SJCRH30 (cell line): ENCODE data around the gene ANAPC16. TPM values are rescaled to one million over a fixed set of nuclear protein-coding genes. Genes with fewer than 3 reads are reported as not detected.
"Not testable (repeated sequence)": the region's sequence is repeated elsewhere in the genome, so short reads cannot be mapped to it uniquely, and the experiment has no call there.

Experiments used
- DNase-seq, 2 experiments: peaks; one replicate each; pipeline ENCODE4 v3.0.0-alpha.2; 2015 to 2020
- H3K27ac ChIP-seq: fragments of 250-450 bp; sonication (Bioruptor Pico); 2 replicates; pipeline ENCODE4 v1.5.1; 2020; ENCODE audit warnings: mild to moderate bottlenecking, moderate library complexity
- H3K27me3 ChIP-seq: fragments of 250-450 bp; sonication (Bioruptor Pico); 2 replicates; pipeline ENCODE4 v1.5.1; 2020; ENCODE audit warnings: mild to moderate bottlenecking, moderate library complexity
- H3K36me3 ChIP-seq: fragments of 250-450 bp; sonication (Bioruptor Pico); 2 replicates; pipeline ENCODE4 v1.5.1; 2020; ENCODE audit warnings: mild to moderate bottlenecking, moderate library complexity
- H3K4me1 ChIP-seq: fragments of 250-450 bp; sonication (Bioruptor Pico); 2 replicates; pipeline ENCODE4 v1.5.1; 2020; ENCODE audit warnings: mild to moderate bottlenecking, moderate library complexity
- H3K4me3 ChIP-seq: fragments of 250-450 bp; sonication (Bioruptor Pico); 2 replicates; pipeline ENCODE4 v1.5.1; 2020; ENCODE audit warnings: mild to moderate bottlenecking, moderate library complexity
- H3K9me3 ChIP-seq: fragments of 250-450 bp; sonication (Bioruptor Pico); replicated peaks from 2 replicates; pipeline ENCODE4 v1.5.1; 2020; ENCODE audit warnings: mild to moderate bottlenecking, moderate library complexity
- total RNA-seq: library from RNA; depleted of rRNA; stranded (reverse); fragments of >200 nt; shearing (Covaris generic); gene quantifications from 2 replicates; pipeline ENCODE4 v1.2.3, GENCODE V29; 2014

Gene ANAPC16
- total RNA-seq, 1 experiment from 2014 or later, result 71.9 TPM

GRCh38 chr10:72273410-72274212, 57.8 kb downstream of the ANAPC16 start, which contains the start of gene DDIT4:
DDIT4 (plus strand) TSS chr10:72273924; CDS start chr10:72274217, 293 bp downstream.
- peak; percentile 99 for DNase-seq
- H3K36me3 ChIP-seq, result peaks cover 5% of the 10 kb centered on the region; the same call in 1 of the 2 replicates
- H3K4me3 ChIP-seq, result peak within 1 kb of the TSS; percentile 78
- no peaks in the 10 kb centered on the region for H3K27me3 ChIP-seq
- peaks cover 20% of the 10 kb centered on the region for H3K4me1 ChIP-seq
- peak within 1 kb of the TSS; percentile 78 for H3K27ac ChIP-seq
- no peaks in the 10 kb centered on the region for H3K9me3 ChIP-seq

- Histone ChIP-seq H3K4me1 (peaks cover 20% of the 10 kb centered on the region), H3K4me3 (peak overlapping the region; percentile 78), H3K27me3 (no peaks in the 10 kb centered on the region), H3K36me3 (peaks cover 5% of the 10 kb centered on the region; the same call in 1 of the 2 replicates), H3K27ac (peak overlapping the region; percentile 78), H3K9me3 (no peaks in the 10 kb centered on the region)
- DNase-seq, result peak in 1 of 2 experiments; percentile 35
These were observed 58.5 kb downstream of the ANAPC16 start for GRCh38 chr10:72274213-72274729.

- peak overlapping the region; percentile 78 for H3K4me3 ChIP-seq
- H3K9me3 ChIP-seq, result no peaks in the 10 kb centered on the region
- H3K27me3 ChIP-seq, result no peaks in the 10 kb centered on the region
- H3K27ac ChIP-seq, result peak overlapping the region; percentile 78
- H3K4me1 ChIP-seq, result peaks cover 20% of the 10 kb centered on the region
- peak; percentile 72 to 74 for DNase-seq
- H3K36me3 ChIP-seq, result peaks cover 5% of the 10 kb centered on the region; the same call in 1 of the 2 replicates
These were observed 59.0 kb downstream of the ANAPC16 start for GRCh38 chr10:72274730-72275350.

- peak overlapping the region; percentile 78 for H3K4me3 ChIP-seq
- DNase-seq, result peak; percentile 75
These were observed 59.7 kb downstream of the ANAPC16 start for GRCh38 chr10:72275351-72276012.

GRCh38 chr10:72276013-72276387, 60.2 kb downstream of the ANAPC16 start:
- Histone ChIP-seq H3K4me1 (peaks cover 20% of the 10 kb centered on the region), H3K36me3 (peaks cover 5% of the 10 kb centered on the region; the same call in 1 of the 2 replicates), H3K27me3 (no peaks in the 10 kb centered on the region), H3K4me3 (peak overlapping the region; percentile 78), H3K9me3 (no peaks in the 10 kb centered on the region), H3K27ac (no peak overlapping the region; the same call in 1 of the 2 replicates)
- no peak for DNase-seq

More at GRCh38 chr10:72275351-72276012, 59.7 kb downstream of the ANAPC16 start:
- H3K27ac ChIP-seq, result peak overlapping the region; percentile 78
- H3K36me3 ChIP-seq, result peaks cover 5% of the 10 kb centered on the region; the same call in 1 of the 2 replicates
- no peaks in the 10 kb centered on the region for H3K27me3 ChIP-seq
- peaks cover 20% of the 10 kb centered on the region for H3K4me1 ChIP-seq
- H3K9me3 ChIP-seq, result no peaks in the 10 kb centered on the region

- Histone ChIP-seq H3K4me1 (peaks cover 20% of the 10 kb centered on the region), H3K27ac (no peak overlapping the region), H3K27me3 (no peaks in the 10 kb centered on the region), H3K9me3 (no peaks in the 10 kb centered on the region), H3K4me3 (no peak overlapping the region), H3K36me3 (peaks cover 5% of the 10 kb centered on the region; the same call in 1 of the 2 replicates)
- DNase-seq, result peak in 1 of 2 experiments; percentile 61
These were observed 60.9 kb downstream of the ANAPC16 start for GRCh38 chr10:72276421-72277339.

GRCh38 chr10:72277340-72277995, 61.7 kb downstream of the ANAPC16 start:
- H3K4me1 ChIP-seq, result peaks cover 16% of the 10 kb centered on the region
- DNase-seq, result no peak
- H3K4me3 ChIP-seq, result no peak overlapping the region
- H3K36me3 ChIP-seq, result peaks cover 5% of the 10 kb centered on the region; the same call in 1 of the 2 replicates
- no peak overlapping the region for H3K27ac ChIP-seq
- no peaks in the 10 kb centered on the region for H3K9me3 ChIP-seq
- no peaks in the 10 kb centered on the region for H3K27me3 ChIP-seq

- DNase-seq, result peak in 1 of 2 experiments; percentile 42
- no peaks in the 10 kb centered on the region for H3K9me3 ChIP-seq
- H3K4me3 ChIP-seq, result no peak overlapping the region
- H3K27me3 ChIP-seq, result no peaks in the 10 kb centered on the region
- H3K4me1 ChIP-seq, result peaks cover 16% of the 10 kb centered on the region
- H3K36me3 ChIP-seq, result peaks cover 5% of the 10 kb centered on the region; the same call in 1 of the 2 replicates
- no peak overlapping the region for H3K27ac ChIP-seq
These were observed 62.3 kb downstream of the ANAPC16 start for GRCh38 chr10:72277996-72278667.

GRCh38 chr10:72278668-72279393, 63.0 kb downstream of the ANAPC16 start:
- Histone ChIP-seq H3K4me1 (peaks cover 16% of the 10 kb centered on the region), H3K4me3 (no peak overlapping the region), H3K27ac (no peak overlapping the region), H3K27me3 (no peaks in the 10 kb centered on the region), H3K9me3 (no peaks in the 10 kb centered on the region), H3K36me3 (peaks cover 5% of the 10 kb centered on the region; the same call in 1 of the 2 replicates)
- no peak for DNase-seq

- peaks cover 16% of the 10 kb centered on the region for H3K4me1 ChIP-seq
- not testable (repeated sequence) for DNase-seq, H3K27ac ChIP-seq, H3K27me3 ChIP-seq, H3K9me3 ChIP-seq, H3K36me3 ChIP-seq, H3K4me3 ChIP-seq
These were observed 63.8 kb downstream of the ANAPC16 start for GRCh38 chr10:72279587-72279986.

- H3K36me3 ChIP-seq, result no peaks in the 10 kb centered on the region
- H3K27ac ChIP-seq, result no peak overlapping the region
- no peaks in the 10 kb centered on the region for H3K9me3 ChIP-seq
- H3K4me1 ChIP-seq, result no peaks in the 10 kb centered on the region
- DNase-seq, result no peak
- H3K27me3 ChIP-seq, result no peaks in the 10 kb centered on the region
- H3K4me3 ChIP-seq, result no peak overlapping the region
These were observed 67.3 kb downstream of the ANAPC16 start for GRCh38 chr10:72283131-72283530.
